ENCODE results near the gene WDCP.
A peak's percentile ranks its signal among the peaks of the same experiment; 100 is the strongest.
"Not testable (repeated sequence)": the region's sequence is repeated elsewhere in the genome, so short reads cannot be mapped to it uniquely, and the experiment has no call there.

The WDCP gene

DNA sequence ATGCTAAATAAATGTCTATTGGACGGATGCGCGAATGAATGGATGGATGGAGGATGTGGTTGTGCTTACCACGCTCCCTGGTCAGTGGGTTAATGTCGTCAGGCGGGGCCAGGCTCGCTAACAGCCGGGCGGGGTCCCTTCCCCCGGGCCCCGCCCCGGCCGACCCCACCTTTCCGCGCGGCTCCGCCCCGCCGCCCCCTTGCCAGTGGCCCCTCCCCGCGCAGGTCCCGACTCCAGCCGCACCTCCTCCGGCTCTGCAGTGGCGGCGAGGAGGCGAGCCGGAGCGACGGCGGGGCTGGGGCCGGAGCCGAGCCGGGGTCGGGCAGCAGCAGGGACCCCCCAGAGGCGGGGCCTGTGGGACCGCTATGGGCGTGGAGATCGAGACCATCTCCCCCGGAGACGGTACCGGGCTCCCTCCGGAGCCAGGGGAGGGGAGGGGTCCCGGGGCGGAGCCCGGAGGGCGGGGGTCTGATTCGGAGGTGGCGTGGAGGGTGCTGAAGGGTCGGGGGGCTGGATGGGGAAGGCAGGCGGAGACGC is 2.4 kb upstream of the WDCP start, which contains the start of gene FKBP1B:
FKBP1B (plus strand) TSS at position 257 of the 537 bp plus-strand sequence; CDS start at position 366, 109 bp downstream.
- peak within 1 kb of the TSS; percentile 84 for H3K4me3 ChIP-seq (ENCODE audit: control insufficient read depth, low read depth, low read length)
- TF ChIP-seq, protein P1, sequence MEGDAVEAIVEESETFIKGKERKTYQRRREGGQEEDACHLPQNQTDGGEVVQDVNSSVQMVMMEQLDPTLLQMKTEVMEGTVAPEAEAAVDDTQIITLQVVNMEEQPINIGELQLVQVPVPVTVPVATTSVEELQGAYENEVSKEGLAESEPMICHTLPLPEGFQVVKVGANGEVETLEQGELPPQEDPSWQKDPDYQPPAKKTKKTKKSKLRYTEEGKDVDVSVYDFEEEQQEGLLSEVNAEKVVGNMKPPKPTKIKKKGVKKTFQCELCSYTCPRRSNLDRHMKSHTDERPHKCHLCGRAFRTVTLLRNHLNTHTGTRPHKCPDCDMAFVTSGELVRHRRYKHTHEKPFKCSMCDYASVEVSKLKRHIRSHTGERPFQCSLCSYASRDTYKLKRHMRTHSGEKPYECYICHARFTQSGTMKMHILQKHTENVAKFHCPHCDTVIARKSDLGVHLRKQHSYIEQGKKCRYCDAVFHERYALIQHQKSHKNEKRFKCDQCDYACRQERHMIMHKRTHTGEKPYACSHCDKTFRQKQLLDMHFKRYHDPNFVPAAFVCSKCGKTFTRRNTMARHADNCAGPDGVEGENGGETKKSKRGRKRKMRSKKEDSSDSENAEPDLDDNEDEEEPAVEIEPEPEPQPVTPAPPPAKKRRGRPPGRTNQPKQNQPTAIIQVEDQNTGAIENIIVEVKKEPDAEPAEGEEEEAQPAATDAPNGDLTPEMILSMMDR (IDR thresholded peaks at IDR 0.05; ENCODE audit: control insufficient read depth, insufficient read depth, low read depth, low read length, missing control alignments): no peak
- DNase-seq (ENCODE audit: low read depth): no peak

DNA sequence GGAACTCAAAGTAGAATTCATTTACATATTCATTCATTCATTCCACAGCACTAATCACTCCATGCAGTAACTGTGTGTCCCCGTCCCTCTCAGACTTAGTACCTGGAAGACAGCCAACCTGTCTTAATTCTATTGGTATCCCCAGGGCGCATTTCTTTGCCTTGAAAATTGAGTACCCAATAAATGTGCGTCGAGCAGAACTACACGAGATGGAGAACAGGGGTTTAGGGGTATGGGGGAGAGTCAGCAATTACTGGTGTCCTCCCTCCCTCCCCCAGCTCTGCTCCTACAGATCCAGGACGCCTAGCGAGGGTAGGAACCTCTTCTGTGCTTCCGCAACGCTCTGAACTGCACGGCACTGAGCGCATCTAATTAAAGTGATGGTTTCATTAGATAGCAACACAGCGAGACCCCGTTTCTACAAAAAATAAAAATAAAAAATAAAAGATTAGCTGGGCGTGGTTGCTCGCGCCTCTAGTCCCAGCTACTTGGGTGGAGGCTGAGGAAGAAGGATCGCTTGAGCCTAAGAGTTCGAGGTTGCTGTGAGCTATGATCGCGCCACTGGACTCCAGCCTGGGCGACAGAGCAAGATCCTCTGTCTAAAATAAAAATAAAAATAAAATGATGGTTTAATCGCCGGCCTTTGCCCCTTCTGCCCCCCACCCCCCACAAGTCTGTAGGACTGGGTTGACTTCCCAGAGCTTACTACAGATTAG is 1.7 kb upstream of the WDCP start:
- TF ChIP-seq, protein P1 (IDR thresholded peaks at IDR 0.05; ENCODE audit: control insufficient read depth, insufficient read depth, low read depth, low read length, missing control alignments): no peak
- peak overlapping the region; percentile 84 for H3K4me3 ChIP-seq (ENCODE audit: control insufficient read depth, low read depth, low read length)
- DNase-seq (ENCODE audit: low read depth): no peak

DNA sequence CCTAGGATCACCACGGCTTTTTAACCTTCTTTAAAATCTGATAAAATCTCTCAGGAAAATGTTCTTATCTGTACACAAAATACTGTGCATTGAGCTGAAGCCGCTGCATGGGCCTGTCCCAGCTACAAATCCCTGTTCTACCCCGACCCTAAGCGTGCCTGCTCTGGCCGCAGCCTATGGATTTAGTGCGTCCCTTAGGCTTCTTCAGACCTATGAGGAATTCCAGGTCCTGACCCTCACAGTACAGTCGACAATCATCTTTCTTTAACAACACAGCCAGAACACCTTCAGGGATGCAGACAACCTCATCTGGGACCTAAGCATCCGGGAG is 477 bp upstream of the WDCP start:
- TF ChIP-seq, protein P1 (IDR thresholded peaks at IDR 0.05; ENCODE audit: control insufficient read depth, insufficient read depth, low read depth, low read length, missing control alignments): no peak
- no peak overlapping the region for H3K4me3 ChIP-seq (ENCODE audit: control insufficient read depth, low read depth, low read length)
- DNase-seq (ENCODE audit: low read depth): no peak

DNA sequence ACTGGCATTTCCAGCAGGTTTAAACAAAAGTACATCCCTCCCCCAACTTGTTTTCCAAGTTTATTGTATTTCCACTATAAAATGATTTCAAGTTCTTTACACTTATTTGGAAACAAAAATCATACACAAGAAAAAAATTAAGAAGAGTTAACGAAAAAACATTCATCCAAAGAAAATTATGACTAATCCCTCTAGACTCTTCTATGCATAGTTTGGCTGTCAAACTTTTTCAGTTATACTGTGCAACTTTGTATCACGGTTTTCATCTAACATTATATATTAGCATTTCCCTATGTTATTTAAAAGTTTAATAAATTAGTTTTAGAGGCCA is 627 bp downstream of the WDCP start:
- H3K4me3 ChIP-seq (ENCODE audit: control insufficient read depth, low read depth, low read length): peak overlapping the region; percentile 100
- DNase-seq (ENCODE audit: low read depth): no peak
- TF ChIP-seq, protein P1 (IDR thresholded peaks at IDR 0.05; ENCODE audit: control insufficient read depth, insufficient read depth, low read depth, low read length, missing control alignments): no peak

DNA sequence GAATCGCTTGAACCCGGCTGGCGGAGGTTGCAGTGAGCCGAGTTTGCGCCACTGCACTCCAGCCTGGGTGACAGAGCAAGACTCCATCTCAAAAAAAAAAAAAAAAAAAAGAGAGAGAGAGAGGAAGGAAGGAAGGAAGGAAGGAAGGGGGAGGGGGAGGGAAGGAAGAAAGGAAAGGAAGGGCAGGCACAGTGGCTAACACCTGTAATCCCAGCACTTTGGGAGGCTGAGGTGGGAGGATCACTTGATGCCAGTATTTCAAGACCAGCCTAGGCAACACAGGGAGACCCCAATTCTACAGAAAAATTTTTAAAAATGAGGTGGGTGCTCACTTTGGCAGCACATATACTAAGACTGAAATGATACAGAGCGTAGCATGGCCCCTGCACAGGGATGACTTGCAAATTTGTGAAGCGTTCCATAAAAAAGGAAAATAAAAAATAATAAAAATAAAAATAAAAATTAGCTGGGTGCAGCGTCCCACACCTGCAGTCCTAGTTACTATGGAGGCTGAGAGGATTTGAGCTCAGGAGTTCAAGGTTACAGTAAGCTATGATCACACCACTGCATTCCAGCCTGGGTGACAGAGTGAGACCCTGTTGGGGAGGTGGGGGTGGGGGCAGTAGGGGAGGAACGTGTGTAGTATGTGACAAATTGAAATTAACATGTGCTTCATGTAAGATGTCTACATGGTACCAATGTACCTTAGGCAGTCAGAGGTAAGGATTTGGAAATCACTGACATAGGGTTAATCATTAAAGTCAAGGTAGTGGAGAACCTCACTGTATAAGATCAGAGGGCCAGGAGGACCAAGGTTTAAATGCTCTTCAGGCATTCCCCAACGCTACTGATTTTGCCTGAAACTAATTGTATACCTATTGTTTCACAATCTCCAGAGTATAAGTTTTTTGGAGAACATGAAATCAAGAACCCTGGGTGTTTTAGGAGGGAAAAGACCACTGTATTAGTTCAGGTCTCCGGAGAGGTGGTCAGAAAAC is 1.4 kb downstream of the WDCP start:
- TF ChIP-seq, protein P1 (IDR thresholded peaks at IDR 0.05; ENCODE audit: control insufficient read depth, insufficient read depth, low read depth, low read length, missing control alignments): no peak
- peak overlapping the region; percentile 0 for H3K4me3 ChIP-seq (ENCODE audit: control insufficient read depth, low read depth, low read length)

DNA sequence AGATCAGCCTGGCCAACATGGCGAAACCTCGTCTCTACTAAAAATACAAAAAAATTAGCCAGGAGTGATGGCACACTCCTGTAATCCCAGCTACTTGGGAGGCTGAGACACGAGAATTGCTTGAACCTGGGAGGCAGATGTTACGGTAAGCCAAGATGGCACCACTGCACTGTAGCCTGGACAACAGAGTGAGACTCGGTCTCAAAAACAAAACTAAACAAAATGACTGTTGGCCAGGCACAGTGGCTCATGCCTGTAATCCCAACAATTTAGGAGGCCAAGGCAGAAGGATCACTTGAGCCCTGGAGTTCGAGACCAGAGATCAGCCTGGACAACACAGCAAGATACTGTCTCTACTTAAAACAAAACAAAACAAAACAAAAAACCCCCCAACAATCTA is 4.1 kb downstream of the WDCP start:
- H3K4me3 ChIP-seq (ENCODE audit: control insufficient read depth, low read depth, low read length); DNase-seq (ENCODE audit: low read depth): not testable (repeated sequence)

More for the DNA sequence above, 1.4 kb downstream of the WDCP start:
- DNase-seq (ENCODE audit: low read depth): no peak

DNA sequence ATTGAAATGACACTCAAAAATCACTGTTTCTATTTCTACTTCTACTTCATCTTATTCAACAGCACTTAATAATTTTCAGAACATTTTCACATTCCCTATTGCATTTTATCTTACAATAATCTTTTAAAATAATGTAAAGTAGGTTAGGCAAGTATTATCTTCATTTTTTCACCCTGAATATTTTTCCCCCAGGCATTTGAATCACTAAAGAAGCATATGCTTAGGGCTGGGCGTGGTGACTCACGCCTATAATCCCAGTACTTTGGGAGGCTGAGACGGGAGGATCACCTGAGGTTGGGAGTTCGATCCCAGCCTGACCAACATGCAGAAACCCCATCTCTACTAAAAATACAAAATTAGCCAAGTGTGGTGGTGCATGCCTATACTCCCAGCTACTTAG is 6.7 kb downstream of the WDCP start:
- no peak overlapping the region for H3K4me3 ChIP-seq (ENCODE audit: control insufficient read depth, low read depth, low read length)
- TF ChIP-seq, protein P1 (IDR thresholded peaks at IDR 0.05; ENCODE audit: control insufficient read depth, insufficient read depth, low read depth, low read length, missing control alignments): no peak
- DNase-seq (ENCODE audit: low read depth): no peak
